SK-N-SH (cell line): ENCODE measurements around the gene MILR1. TPM values are rescaled to one million over a fixed set of nuclear protein-coding genes. Genes with fewer than 3 reads are reported as not detected.

Experiments
- CTCF ChIA-PET: fragments of 300-600, 350-600 bp; formaldehyde crosslinking; extraction: SDS; loops from one replicate; lab custom pipeline; 2021; lab: Yijun Ruan, JAX
- POLR2A ChIA-PET: fragments of 350-600 bp; sonication (Branson Sonifier 250); formaldehyde crosslinking; extraction: SDS; loops from one replicate; lab custom pipeline; 2020; ENCODE audit warnings: antibody characterized with exemption, inconsistent platforms; lab: Yijun Ruan, JAX
- DNase-seq: peaks from one replicate; pipeline ENCODE4 v3.0.0; 2012
- H2AFZ ChIP-seq: fragments of 200-600 bp; sonication (generic); 2 replicates; pipeline ENCODE4 v1.8.1; 2016; ENCODE audit warnings: antibody characterized with exemption, mild to moderate bottlenecking, low read depth
- H3F3A ChIP-seq: fragments of 200-600 bp; sonication (generic); replicated peaks from 2 replicates; pipeline ENCODE3; 2016; ENCODE audit warnings: antibody characterized with exemption, mild to moderate bottlenecking; ENCODE audit not compliant: insufficient read depth
- H3K27ac ChIP-seq, 2 experiments: fragments of 200-500 bp in 1 of 2; fragments of 200-600 bp in 1 of 2; sonication (Bioruptor generic) in 1 of 2; sonication (generic), shearing (Covaris generic) in 1 of 2; 2 replicates each; pipeline versions ENCODE4 v1.5.1 to v1.6.1; 2014 to 2016; ENCODE audit warnings: low read depth in 2 of 2, inconsistent platforms in 1 of 2, low read length in 1 of 2, mild to moderate bottlenecking in 1 of 2, mixed read lengths in 1 of 2
- H3K27me3 ChIP-seq: fragments of 200-600 bp; sonication (generic), shearing (Covaris generic); 2 replicates; pipeline ENCODE4 v1.6.1; 2016; ENCODE audit warnings: mixed run types; ENCODE audit not compliant: insufficient read depth
- H3K36me3 ChIP-seq, 2 experiments: fragments of 200-500 bp in 1 of 2; fragments of 200-600 bp in 1 of 2; sonication (Bioruptor generic) in 1 of 2; sonication (generic) in 1 of 2; replicated peaks in 1 of 2; 2 replicates each; pipeline versions ENCODE3 to v1.5.1; 2014 to 2016; ENCODE audit warnings: low read length in 1 of 2, mild to moderate bottlenecking in 1 of 2; ENCODE audit not compliant: insufficient read depth in 2 of 2, control insufficient read depth in 1 of 2
- H3K4me1 ChIP-seq, 2 experiments: fragments of 200-500 bp in 1 of 2; fragments of 200-600 bp in 1 of 2; sonication (Bioruptor generic) in 1 of 2; sonication (generic), shearing (Covaris generic) in 1 of 2; 2 replicates each; pipeline versions ENCODE4 v1.5.1 to v1.6.1; 2014 to 2016; ENCODE audit warnings: low read depth in 1 of 2, low read length in 1 of 2, mixed run types in 1 of 2; ENCODE audit not compliant: insufficient read depth in 2 of 2, control insufficient read depth in 1 of 2
- H3K4me2 ChIP-seq: fragments of 200-600 bp; sonication (generic), shearing (Covaris generic); 2 replicates; pipeline ENCODE4 v1.6.1; 2017; ENCODE audit warnings: mixed run types
- H3K4me3 ChIP-seq, 2 experiments: fragments of 200-500 bp in 1 of 2; fragments of 200-600 bp in 1 of 2; sonication (Bioruptor generic) in 1 of 2; sonication (generic), shearing (Covaris generic) in 1 of 2; 2 replicates each; pipeline versions ENCODE4 v1.5.1 to v1.8.1; 2014 to 2016; ENCODE audit warnings: low read depth in 2 of 2, inconsistent platforms in 1 of 2, low read length in 1 of 2, mild to moderate bottlenecking in 1 of 2, mixed read lengths in 1 of 2, moderate library complexity in 1 of 2
- H3K79me2 ChIP-seq: fragments of 200-600 bp; sonication (generic); 2 replicates; pipeline ENCODE4 v1.8.1; 2017; ENCODE audit warnings: mild to moderate bottlenecking; ENCODE audit not compliant: insufficient read depth
- H3K9ac ChIP-seq: fragments of 200-600 bp; sonication (generic); 2 replicates; pipeline ENCODE4 v1.6.1; 2017; ENCODE audit warnings: mixed run types
- H3K9me2 ChIP-seq: fragments of 200-600 bp; sonication (generic); 2 replicates; pipeline ENCODE4 v1.6.1; 2017; ENCODE audit warnings: mixed run types
- H3K9me3 ChIP-seq: fragments of 200-600 bp; sonication (generic); 2 replicates; pipeline ENCODE4 v1.6.1; 2017; ENCODE audit warnings: mixed run types, mild to moderate bottlenecking, moderate library complexity
- H4K20me1 ChIP-seq: fragments of 200-600 bp; sonication (generic); 2 replicates; pipeline ENCODE4 v1.6.1; 2017; ENCODE audit warnings: mild to moderate bottlenecking, mixed run types; ENCODE audit not compliant: insufficient read depth
- CHD2 ChIP-seq: fragments of 150-350 bp; IDR thresholded peaks from 2 replicates; pipeline ENCODE4 v1.6.1; 2018; ENCODE audit warnings: low read length; ENCODE audit not compliant: partially characterized antibody
- CTCF ChIP-seq: fragments of 200-600 bp; sonication (generic); IDR thresholded peaks from 2 replicates; pipeline ENCODE4 v1.6.1; 2017; ENCODE audit warnings: antibody characterized with exemption, mild to moderate bottlenecking, moderate library complexity
- ELF1 ChIP-seq: IDR thresholded peaks from 2 replicates; pipeline ENCODE4 v1.4.0; 2012
- EP300 ChIP-seq, 2 experiments: IDR thresholded peaks; 2 replicates each; pipeline versions ENCODE4 v1.4.0 to v1.6.1; 2012; ENCODE audit warnings: borderline replicate concordance in 1 of 2, low read depth in 1 of 2, low read length in 1 of 2
- FOSL2 ChIP-seq: IDR thresholded peaks from 2 replicates; pipeline ENCODE4 v1.4.0; 2012; ENCODE audit warnings: low read depth, mild to moderate bottlenecking, moderate library complexity, borderline replicate concordance
- FOXJ3 ChIP-seq: sonication (generic); formaldehyde crosslinking; IDR thresholded peaks from 2 replicates; pipeline ENCODE4 v1.5.1; 2020; ENCODE audit warnings: mild to moderate bottlenecking, missing genetic modification reagents
- GABPA ChIP-seq: IDR thresholded peaks from 2 replicates; pipeline ENCODE4 v1.4.0; 2012; ENCODE audit warnings: low read depth, mild to moderate bottlenecking
- IRF3 ChIP-seq: fragments of 150-350 bp; IDR thresholded peaks from 2 replicates; pipeline ENCODE4 v1.6.1; 2016; ENCODE audit warnings: mild to moderate bottlenecking, low read depth, low read length
- JUND ChIP-seq: IDR thresholded peaks from 2 replicates; pipeline ENCODE4 v1.4.0; 2012
- MAX ChIP-seq: IDR thresholded peaks from 2 replicates; pipeline ENCODE4 v1.4.0; 2012; ENCODE audit warnings: low read depth
- MEF2A ChIP-seq: IDR thresholded peaks from 2 replicates; pipeline ENCODE4 v1.4.0; 2012; ENCODE audit warnings: low read depth, borderline replicate concordance
- POLR2AphosphoS5 ChIP-seq: IDR thresholded peaks from 2 replicates; pipeline ENCODE4 v1.6.1; 2012; ENCODE audit warnings: low read depth, low read length
- RAD21 ChIP-seq: IDR thresholded peaks from 2 replicates; pipeline ENCODE4 v1.6.1; 2012; ENCODE audit warnings: mild to moderate bottlenecking, low read length
- RCOR1 ChIP-seq: fragments of 150-350 bp; IDR thresholded peaks from 2 replicates; pipeline ENCODE4 v1.6.1; 2017; ENCODE audit warnings: antibody characterized with exemption, low read length
- SIN3A ChIP-seq: IDR thresholded peaks from 2 replicates; pipeline ENCODE4 v1.6.1; 2012; ENCODE audit warnings: low read depth, mild to moderate bottlenecking, low read length, moderate library complexity, borderline replicate concordance
- SMC3 ChIP-seq: IDR thresholded peaks from 2 replicates; pipeline ENCODE4 v1.6.1; 2012; ENCODE audit warnings: low read depth, low read length, improper control_type of control experiment
- TAF1 ChIP-seq: IDR thresholded peaks from 2 replicates; pipeline ENCODE4 v1.6.1; 2012; ENCODE audit warnings: low read depth, mild to moderate bottlenecking, low read length, moderate library complexity, borderline replicate concordance
- USF2 ChIP-seq: fragments of 150-350 bp; IDR thresholded peaks from 2 replicates; pipeline ENCODE4 v1.6.1; 2017; ENCODE audit warnings: antibody characterized with exemption, low read length, low read depth, borderline replicate concordance
- ZBTB33 ChIP-seq: IDR thresholded peaks from 2 replicates; pipeline ENCODE4 v1.4.0; 2012; ENCODE audit warnings: low read depth, borderline replicate concordance
- WGBS: methylation state at CpG from one replicate; pipeline ENCODE4 v1.1.6; 2017; ENCODE audit warnings: low lambda C conversion rate; 5-methylcytosine and 5-hydroxymethylcytosine counted together
- polyA plus RNA-seq, 3 experiments: library from polyadenylated mRNA; depleted of rRNA; stranded (reverse); fragments of >200 nt; gene quantifications; 2 replicates each; pipeline ENCODE4 v1.2.3, GENCODE V29; 2012

MILR1 gene
- polyA plus RNA-seq, 1 of the 3 experiments (the other 2 are of a cell fraction): 4.9 TPM

GRCh38 chr17:64447526-64447925, 1.4 kb upstream of the MILR1 start:
- H3K27me3 ChIP-seq: no peaks in the 10 kb centered on the region
- no peaks in the 10 kb centered on the region for H3K4me1 ChIP-seq
- H3K79me2 ChIP-seq: no peaks in the 10 kb centered on the region
- no peaks in the 10 kb centered on the region for H4K20me1 ChIP-seq
- H3K4me2 ChIP-seq: no peak overlapping the region
- H3K9me2 ChIP-seq: no peaks in the 10 kb centered on the region
- 93% methylated on average over 1 of the region's 1 CpG for WGBS
- ChIA-PET POLR2A (no interaction called here), CTCF (interaction anchor here (1.3 to 3.4 kb wide), 2 partner anchors 28 kb away, joined by 8 to 21 read pairs; no protein-coding TSS in a partner anchor)
- H3K36me3 ChIP-seq: no peaks in the 10 kb centered on the region
- no peak overlapping the region for H3K4me3 ChIP-seq
- no peak overlapping the region for H3K9ac ChIP-seq
- H3K9me3 ChIP-seq: no peaks in the 10 kb centered on the region
- H2AFZ ChIP-seq: no peak overlapping the region
- DNase-seq: no peak
- H3K27ac ChIP-seq: no peak overlapping the region
- H3F3A ChIP-seq: peaks cover 8% of the 10 kb centered on the region
- TF ChIP-seq EP300 (IDR thresholded peaks at IDR 0.05; ENCODE audit: borderline replicate concordance in 1 of 2, low read depth in 1 of 2, low read length in 1 of 2): no peak
- TF ChIP-seq GABPA: no peak
- TF ChIP-seq IRF3: no peak
- TF ChIP-seq CHD2: no peak
- TF ChIP-seq MEF2A: no peak
- TF ChIP-seq RAD21: no peak
- no peak for TF ChIP-seq CTCF
- no peak for TF ChIP-seq ELF1
- TF ChIP-seq MAX: no peak
- TF ChIP-seq SMC3: no peak
- no peak for TF ChIP-seq RCOR1
- TF ChIP-seq TAF1: no peak
- no peak for TF ChIP-seq JUND
- TF ChIP-seq FOXJ3 (CRISPR knock-in tag): no peak
- no peak for TF ChIP-seq SIN3A
- no peak for TF ChIP-seq FOSL2
- no peak for TF ChIP-seq USF2
- no peak for TF ChIP-seq POLR2AphosphoS5
- no peak for TF ChIP-seq ZBTB33
